ENCODE data around the gene GGACT. TPM values are rescaled to one million over a fixed set of nuclear protein-coding genes. Genes with fewer than 3 reads are reported as not detected.

Gene GGACT
- total and polyA plus RNA-seq, 2 of the 8 experiments (the other 6 are each of a cell fraction or from before 2014, with no cell fraction given), result 1.1 to 1.5 TPM

GRCh38 chr13:100573121-100573520, 15.5 kb downstream of the GGACT start:
- H3K23me2 ChIP-seq (ENCODE audit: low read depth, low read length), result no peaks in the 10 kb centered on the region
- peak; percentile 76 for FAIRE-seq
- ChIA-PET POLR2A (ENCODE audit: partially characterized antibody) (interaction anchor here (0.7 kb wide), 1 partner anchor 9 kb away, joined by 3 read pairs; no protein-coding TSS in a partner anchor), CTCF (ENCODE audit: partially characterized antibody) (interaction anchor here (0.6 to 6.0 kb wide), 44 partner anchors 9 to 995 kb away, joined by 3 to 128 read pairs (median 4); partner anchors contain the start of genes CLYBL and GGACT)
- H2BK20ac ChIP-seq (ENCODE audit: low read length), result no peak overlapping the region
- no peaks in the 10 kb centered on the region for H3K4me1 ChIP-seq (replicated peaks in 1 of 4; ENCODE audit: control insufficient read depth in 3 of 4, insufficient read depth in 4 of 4, low read length in 3 of 4)
- H3K56ac ChIP-seq (replicated peaks; ENCODE audit: insufficient read length, low read depth, low read length), result no peak overlapping the region
- 52% methylated on average over 2 of the region's 2 CpGs; no CpG with 5 or more reads in 1 of the 2 experiments for WGBS, 2 experiments (ENCODE audit: extremely low coverage in 1 of 2, insufficient coverage in 1 of 2, insufficient read length in 1 of 2, insufficient replicate concordance in 2 of 2, low coverage in 1 of 2, low lambda C conversion rate in 2 of 2, missing lambda C conversion rate in 1 of 2)
- no peak overlapping the region for H3K14ac ChIP-seq (ENCODE audit: insufficient read length)
- H3K4me2 ChIP-seq (ENCODE audit: insufficient read depth in 1 of 2, low read depth in 2 of 2, low read length in 2 of 2), result no peak overlapping the region
- H3K4ac ChIP-seq (replicated peaks; ENCODE audit: insufficient read length, low read depth, low read length), result no peak overlapping the region
- no peak overlapping the region for H2BK5ac ChIP-seq (ENCODE audit: low read depth, low read length)
- H3K4me3 ChIP-seq (ENCODE audit: extremely low read depth in 1 of 4, insufficient read depth in 2 of 4, low read depth in 3 of 4, low read length in 4 of 4), result no peak overlapping the region
- H2BK15ac ChIP-seq (ENCODE audit: low read length), result no peak overlapping the region
- H4K8ac ChIP-seq (ENCODE audit: extremely low read depth, insufficient read depth, low read length), result no peak overlapping the region
- no peak overlapping the region for H2AFZ ChIP-seq (ENCODE audit: low read length)
- no peak overlapping the region for H3K18ac ChIP-seq (ENCODE audit: extremely low read depth, low read length)
- H3K79me2 ChIP-seq (ENCODE audit: control insufficient read depth in 1 of 2, insufficient read depth in 2 of 2, low read length in 2 of 2), result no peaks in the 10 kb centered on the region
- H3K9me3 ChIP-seq (ENCODE audit: insufficient read depth in 2 of 2, low read depth in 1 of 2, low read length in 1 of 2), result peaks cover 3 to 7% of the 10 kb centered on the region in 2 experiments; a peak in 1 of 4 replicates
- peak; percentile 19 to 75 for DNase-seq (ENCODE audit: low read depth in 1 of 2, low spot score in 2 of 2)
- H3K9ac ChIP-seq (replicated peaks in 1 of 4; ENCODE audit: extremely low read depth in 1 of 4, low read depth in 3 of 4, low read length in 3 of 4), result no peak overlapping the region
- H2AK5ac ChIP-seq (ENCODE audit: low read depth, low read length), result no peak overlapping the region
- H3K36me3 ChIP-seq (ENCODE audit: control insufficient read depth in 2 of 4, insufficient read depth in 4 of 4, low read length in 3 of 4), result no peaks in the 10 kb centered on the region
- no peak overlapping the region for H4K5ac ChIP-seq (ENCODE audit: insufficient read length, low read depth, low read length)
- H3K23ac ChIP-seq (ENCODE audit: insufficient read length), result no peak overlapping the region
- H2BK120ac ChIP-seq (replicated peaks; ENCODE audit: low read depth, low read length), result no peak overlapping the region
- no peaks in the 10 kb centered on the region; the same call in 1 of the 2 replicates for H3K79me1 ChIP-seq (ENCODE audit: low read depth, low read length)
- no peak overlapping the region for H3K27ac ChIP-seq (ENCODE audit: low read depth, low read length)
- H4K91ac ChIP-seq (replicated peaks; ENCODE audit: insufficient read length, low read length), result no peak overlapping the region
- H3K27me3 ChIP-seq (replicated peaks in 1 of 4; ENCODE audit: control insufficient read depth in 3 of 4, extremely low read depth in 1 of 4, insufficient read depth in 3 of 4, low read length in 3 of 4), result no peaks in the 10 kb centered on the region
- no peak overlapping the region for H2BK12ac ChIP-seq (ENCODE audit: low read depth, low read length)
- H4K20me1 ChIP-seq (replicated peaks in 1 of 2; ENCODE audit: control insufficient read depth in 1 of 2, insufficient read depth in 2 of 2, low read length in 2 of 2), result no peaks in the 10 kb centered on the region
- TF ChIP-seq POU5F1 (IDR thresholded peaks at IDR 0.05; ENCODE audit: low read depth, low read length), result peak; percentile 81
- TF ChIP-seq HDAC2 (IDR thresholded peaks at IDR 0.05; ENCODE audit: borderline replicate concordance in 1 of 2, low read depth in 2 of 2, low read length in 2 of 2), result 0 out of 4 replicates have a peak, but pooled peaks of 1 of the 2 experiments have one; percentile 24
- peak; percentile 84 for TF ChIP-seq CREB1 (IDR thresholded peaks at IDR 0.05)
- peak; percentile 73 to 81 for TF ChIP-seq RAD21 (IDR thresholded peaks at IDR 0.05 in 1 of 2, conservative IDR thresholded peaks at IDR 0.05 in 1 of 2; ENCODE audit: low read depth in 2 of 2, low read length in 2 of 2)
- TF ChIP-seq CEBPB (IDR thresholded peaks at IDR 0.05; ENCODE audit: low read depth, low read length), result no peak
- no peak for TF ChIP-seq GABPA (IDR thresholded peaks at IDR 0.05; ENCODE audit: borderline replicate concordance, insufficient read depth, low read length)
- TF ChIP-seq HDAC6 (IDR thresholded peaks at IDR 0.05; ENCODE audit: low read depth, low read length), result no peak
- 0 out of 3 replicates have a peak, but pooled peaks of 1 of the 2 experiments have one; percentile 6 for TF ChIP-seq EP300 (IDR thresholded peaks at IDR 0.05; ENCODE audit: borderline replicate concordance in 1 of 2, low read depth in 2 of 2, low read length in 2 of 2)
- no peak for TF ChIP-seq YY1 (IDR thresholded peaks at IDR 0.05; ENCODE audit: low read depth, low read length)
- TF ChIP-seq, protein P1, sequence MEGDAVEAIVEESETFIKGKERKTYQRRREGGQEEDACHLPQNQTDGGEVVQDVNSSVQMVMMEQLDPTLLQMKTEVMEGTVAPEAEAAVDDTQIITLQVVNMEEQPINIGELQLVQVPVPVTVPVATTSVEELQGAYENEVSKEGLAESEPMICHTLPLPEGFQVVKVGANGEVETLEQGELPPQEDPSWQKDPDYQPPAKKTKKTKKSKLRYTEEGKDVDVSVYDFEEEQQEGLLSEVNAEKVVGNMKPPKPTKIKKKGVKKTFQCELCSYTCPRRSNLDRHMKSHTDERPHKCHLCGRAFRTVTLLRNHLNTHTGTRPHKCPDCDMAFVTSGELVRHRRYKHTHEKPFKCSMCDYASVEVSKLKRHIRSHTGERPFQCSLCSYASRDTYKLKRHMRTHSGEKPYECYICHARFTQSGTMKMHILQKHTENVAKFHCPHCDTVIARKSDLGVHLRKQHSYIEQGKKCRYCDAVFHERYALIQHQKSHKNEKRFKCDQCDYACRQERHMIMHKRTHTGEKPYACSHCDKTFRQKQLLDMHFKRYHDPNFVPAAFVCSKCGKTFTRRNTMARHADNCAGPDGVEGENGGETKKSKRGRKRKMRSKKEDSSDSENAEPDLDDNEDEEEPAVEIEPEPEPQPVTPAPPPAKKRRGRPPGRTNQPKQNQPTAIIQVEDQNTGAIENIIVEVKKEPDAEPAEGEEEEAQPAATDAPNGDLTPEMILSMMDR (IDR thresholded peaks at IDR 0.05; ENCODE audit: control extremely low read depth in 1 of 3, insufficient read depth in 1 of 3, low read depth in 1 of 3, low read length in 3 of 3), result peak; percentile 6 to 84 (median 80)

Measured in H1 (cell line).